Natural killer cell (primary cell): Measurements from ENCODE around the gene ITM2C. TPM values are rescaled to one million over a fixed set of nuclear protein-coding genes. Genes with fewer than 3 reads are reported as not detected.

Experiments
- ATAC-seq, 3 donors: fragments of 150-1000 bp in 2 of 3; fragments of 200-7000 bp in 1 of 3; cut with Tn5 transposase; 1 replicate in 1 of 3; 2 replicates in 2 of 3; pipeline ENCODE4 v1.10.0; 2021; ENCODE audit warnings: mild to moderate bottlenecking in 2 of 3, moderate library complexity in 2 of 3
- DNase-seq, 2 donors: peaks; one replicate each; pipeline versions ENCODE4 v3.0.0 to v3.0.0-alpha.2; 2013 to 2021; ENCODE audit warnings: mixed read lengths in 1 of 2
- H3K27ac ChIP-seq: one replicate; pipeline ENCODE4 v1.5.1; 2013; ENCODE audit warnings: mild to moderate bottlenecking, low read length
- H3K27me3 ChIP-seq: one replicate; pipeline ENCODE4 v1.6.1; 2013; ENCODE audit warnings: low read length; ENCODE audit not compliant: control insufficient read depth, insufficient read depth
- H3K36me3 ChIP-seq: one replicate; pipeline ENCODE4 v1.6.1; 2013; ENCODE audit warnings: low read length; ENCODE audit not compliant: control insufficient read depth, insufficient read depth
- H3K4me1 ChIP-seq: one replicate; pipeline ENCODE4 v1.6.1; 2013; ENCODE audit warnings: low read length; ENCODE audit not compliant: control insufficient read depth, insufficient read depth
- H3K4me3 ChIP-seq: one replicate; pipeline ENCODE4 v1.5.1; 2013; ENCODE audit warnings: low read length
- H3K9me3 ChIP-seq: one replicate; pipeline ENCODE4 v1.6.1; 2013; ENCODE audit warnings: low read length; ENCODE audit not compliant: control insufficient read depth, insufficient read depth
- H3K27ac Mint-ChIP-seq, 2 donors: one replicate each; pipeline ENCODE4 v1.8.0; 2022; ENCODE audit warnings: mild to moderate bottlenecking in 2 of 2, mixed read lengths in 2 of 2, moderate library complexity in 1 of 2
- H3K27me3 Mint-ChIP-seq, 2 donors: one replicate each; pipeline ENCODE4 v1.8.0; 2022; ENCODE audit warnings: low read depth in 2 of 2, mixed read lengths in 2 of 2
- H3K36me3 Mint-ChIP-seq: one replicate; pipeline ENCODE4 v1.8.0; 2022; ENCODE audit warnings: mixed read lengths
- H3K4me1 Mint-ChIP-seq, 2 donors: one replicate each; pipeline ENCODE4 v1.8.0; 2022; ENCODE audit warnings: mixed read lengths in 2 of 2
- H3K4me3 Mint-ChIP-seq: one replicate; pipeline ENCODE4 v1.8.0; 2022; ENCODE audit warnings: mild to moderate bottlenecking, moderate library complexity, mixed read lengths
- H3K9me3 Mint-ChIP-seq, 2 donors: one replicate each; pipeline ENCODE4 v1.8.0; 2022; ENCODE audit warnings: mixed read lengths in 2 of 2
- CTCF ChIP-seq: fragments of 200-600 bp; IDR thresholded peaks from one replicate; pipeline ENCODE4 v1.8.0; 2022; ENCODE audit warnings: antibody characterized with exemption
- whole genome bisulfite sequencing: methylation state at CpG from one replicate; pipeline ENCODE4 v1.1.7; 2013; ENCODE audit warnings: missing lambda C conversion rate; ENCODE audit not compliant: insufficient coverage; 5-methylcytosine and 5-hydroxymethylcytosine counted together
- intact Hi-C: fragments of 100-400 bp; cut with micrococcal nuclease; formaldehyde crosslinking; loops from one replicate; pipeline ENCODE4 v1.14.2; 2022
- total RNA-seq, 4 donors: library from RNA; stranded (reverse); fragments of 120-200 nt in 1 of 4; gene quantifications; one replicate each; pipeline versions ENCODE4 v1.2.3 to v1.2.4, GENCODE V29; 2013 to 2022

ITM2C gene
- total RNA-seq, 3 donors from 2014 or later (not counting 1 experiment from before 2014, with no cell fraction given): 4.7 to 36.3 (median 5.1) TPM

- Histone ChIP-seq H3K4me3 (peak overlapping the region; percentile 49), H3K4me1 (peaks cover 54% of the 10 kb centered on the region), H3K27ac (no peak overlapping the region), H3K9me3 (no peaks in the 10 kb centered on the region), H3K36me3 (no peaks in the 10 kb centered on the region), H3K27me3 (peaks cover 33% of the 10 kb centered on the region)
- Mint-ChIP-seq H3K27me3 (peaks cover 44 to 46% of the 10 kb centered on the region in 2 donors), H3K36me3 (no peaks in the 10 kb centered on the region), H3K27ac (peak overlapping the region in 1 of 2 donors; percentile 77), H3K4me3 (peak overlapping the region; percentile 68), H3K4me1 (peaks cover 29 to 68% of the 10 kb centered on the region in 2 donors), H3K9me3 (no peaks in the 10 kb centered on the region)
- TF ChIP-seq CTCF: no peak
- intact Hi-C loops: no loop called here
- DNase-seq (peak; percentile 42 to 66), ATAC-seq (peak; percentile 25 to 51 (median 38))
- 9% methylated on average over 34 of the region's 35 CpGs for WGBS
Observed at GRCh38 chr2:230865766-230866755, 1.3 kb downstream of the ITM2C start.

GRCh38 chr2:230866756-230867523 lies 2.2 kb downstream of the ITM2C start:
- H3K27ac ChIP-seq: peak overlapping the region; percentile 10
- Mint-ChIP-seq H3K4me1 (peaks cover 24 to 60% of the 10 kb centered on the region in 2 donors), H3K36me3 (no peaks in the 10 kb centered on the region), H3K27me3 (peaks cover 40 to 44% of the 10 kb centered on the region in 2 donors), H3K4me3 (peak overlapping the region; percentile 40), H3K9me3 (no peaks in the 10 kb centered on the region), H3K27ac (no peak overlapping the region)
- DNase-seq (peak in 1 of 2 donors; percentile 91), ATAC-seq (peak in 1 of 3 donors; percentile 50)
- intact Hi-C loops: no loop called here
- WGBS: 20% methylated on average over 12 of the region's 13 CpGs
- peaks cover 27% of the 10 kb centered on the region for H3K27me3 ChIP-seq
- H3K4me1 ChIP-seq: peaks cover 60% of the 10 kb centered on the region
- TF ChIP-seq CTCF: no peak
- no peak overlapping the region for H3K4me3 ChIP-seq
- H3K36me3 ChIP-seq: no peaks in the 10 kb centered on the region
- no peaks in the 10 kb centered on the region for H3K9me3 ChIP-seq

- ATAC-seq: no peak
- no peak overlapping the region for H3K27ac Mint-ChIP-seq
- H3K4me3 ChIP-seq: no peak overlapping the region
- H3K27me3 Mint-ChIP-seq: peaks cover 44 to 47% of the 10 kb centered on the region in 2 donors
- no peak for TF ChIP-seq CTCF
- WGBS: 85% methylated on average over 13 of the region's 15 CpGs
- no peak for DNase-seq
- H3K4me1 Mint-ChIP-seq: peaks cover 12 to 52% of the 10 kb centered on the region in 2 donors
- no peak overlapping the region for H3K4me3 Mint-ChIP-seq
- no peak overlapping the region for H3K27ac ChIP-seq
- no peaks in the 10 kb centered on the region for H3K9me3 ChIP-seq
- intact Hi-C loops: no loop called here
- no peaks in the 10 kb centered on the region for H3K36me3 Mint-ChIP-seq
- H3K9me3 Mint-ChIP-seq: no peaks in the 10 kb centered on the region
- peaks cover 67% of the 10 kb centered on the region for H3K4me1 ChIP-seq
- H3K36me3 ChIP-seq: no peaks in the 10 kb centered on the region
- peaks cover 25% of the 10 kb centered on the region for H3K27me3 ChIP-seq
Observed at GRCh38 chr2:230868161-230868946, 3.6 kb downstream of the ITM2C start.
